Measurements from ENCODE around the gene PAFAH2.

The PAFAH2 gene

GRCh38 chr1:25927521-25928265 lies 70.2 kb downstream of the PAFAH2 start:
- no peak for DNase-seq

- DNase-seq, result peak; percentile 58
These were observed 70.9 kb downstream of the PAFAH2 start for GRCh38 chr1:25926731-25927496.

- no peak for DNase-seq
These were observed 73.4 kb downstream of the PAFAH2 start for GRCh38 chr1:25924454-25924853.

- no peak for DNase-seq
These were observed 74.8 kb downstream of the PAFAH2 start for GRCh38 chr1:25922971-25923552.

- DNase-seq, result peak; percentile 49
These were observed 75.5 kb downstream of the PAFAH2 start for GRCh38 chr1:25922056-25922970.

GRCh38 chr1:25918615-25919014 lies 79.2 kb downstream of the PAFAH2 start:
- DNase-seq, result no peak

- no peak for DNase-seq
These were observed 79.9 kb downstream of the PAFAH2 start for GRCh38 chr1:25917996-25918395.

- no peak for DNase-seq
These were observed 81.4 kb downstream of the PAFAH2 start for GRCh38 chr1:25916460-25916859.

GRCh38 chr1:25914074-25914995 lies 83.5 kb downstream of the PAFAH2 start:
- DNase-seq, result no peak

- no peak for DNase-seq
These were observed 84.7 kb downstream of the PAFAH2 start for GRCh38 chr1:25913206-25913605.

GRCh38 chr1:25912076-25912831 lies 85.6 kb downstream of the PAFAH2 start:
- DNase-seq, result no peak

GRCh38 chr1:25911162-25911561 lies 86.7 kb downstream of the PAFAH2 start:
- DNase-seq, result no peak

Measured in midbrain (tissue), 1 donor.